HepG2 (cell line): ENCODE results near the gene MYPN. TPM values are rescaled to one million over a fixed set of nuclear protein-coding genes. Genes with fewer than 3 reads are reported as not detected.

Experiments
- ATAC-seq: fragments of 200-7000 bp; cut with Tn5 transposase; 3 replicates; pipeline ENCODE4 v1.9.1; 2020; ENCODE audit warnings: mild to moderate bottlenecking, moderate library complexity
- BruUV-seq: library from RNA; stranded (reverse); fragments of 400-500 nt; replicated peaks from 2 replicates; lab custom pipeline; 2021; lab: Mats Ljungman, UMichigan
- CTCF ChIA-PET: fragments of 300-600 bp; formaldehyde crosslinking; extraction: SDS; loops from one replicate; lab custom pipeline; 2021; ENCODE audit warnings: low total read pairs, inconsistent platforms, low intra/inter-chr PET ratio; lab: Yijun Ruan, JAX
- POLR2A ChIA-PET: fragments of 350-600 bp; sonication (Branson Sonifier 250); formaldehyde crosslinking; loops from one replicate; lab custom pipeline; 2020; ENCODE audit warnings: antibody characterized with exemption, inconsistent platforms; lab: Yijun Ruan, JAX
- DNase-seq: peaks from one replicate; pipeline ENCODE4 v3.0.0-alpha.2; 2015; ENCODE audit warnings: low spot score
- FAIRE-seq: peaks from 3 replicates; lab custom pipeline; 2011; peaks lifted over from hg19 to GRCh38; lab: Jason Lieb, UNC
- H2AFZ ChIP-seq: one replicate; pipeline ENCODE4 v1.6.1; 2011; ENCODE audit warnings: low read length, inconsistent platforms
- H3K27ac ChIP-seq: fragments of 300-600 bp; 3 replicates; pipeline ENCODE4 v1.8.0; 2011; ENCODE audit warnings: mixed run types, mild to moderate bottlenecking, mixed read lengths, low read length, inconsistent platforms; ENCODE audit not compliant: insufficient read depth; ENCODE audit errors: extremely low read length
- H3K27me3 ChIP-seq, 2 experiments: fragments of 200-600 bp in 1 of 2; 2 replicates in 1 of 2; 3 replicates in 1 of 2; pipeline versions ENCODE4 v1.6.0 to v1.8.0; 2011; ENCODE audit warnings: low read length in 2 of 2, mild to moderate bottlenecking in 2 of 2, moderate library complexity in 2 of 2, inconsistent platforms in 1 of 2; ENCODE audit not compliant: insufficient read depth in 2 of 2, control insufficient read depth in 1 of 2
- H3K36me3 ChIP-seq, 2 experiments: fragments of 200-600 bp in 1 of 2; replicated peaks in 1 of 2; 2 replicates in 1 of 2; 3 replicates in 1 of 2; pipeline versions ENCODE4 v1.5.1 to v1.8.0; 2011; ENCODE audit warnings: low read length in 2 of 2, inconsistent platforms in 1 of 2; ENCODE audit not compliant: insufficient read depth in 2 of 2, control insufficient read depth in 1 of 2
- H3K4me1 ChIP-seq: 2 replicates; pipeline ENCODE4 v1.5.1; 2012; ENCODE audit warnings: low read length, inconsistent platforms; ENCODE audit not compliant: insufficient read depth
- H3K4me2 ChIP-seq: 2 replicates; pipeline ENCODE4 v1.6.0; 2011; ENCODE audit warnings: low read depth, low read length, inconsistent platforms
- H3K4me3 ChIP-seq, 3 experiments: fragments of 200-600 bp in 1 of 3; sonication (generic), shearing (Covaris generic) in 1 of 3; replicated peaks in 1 of 3; 2 replicates each; pipeline ENCODE4 v1.5.1; 2011 to 2016; ENCODE audit warnings: low read length in 3 of 3, inconsistent platforms in 2 of 3, low read depth in 2 of 3, mild to moderate bottlenecking in 2 of 3, control low read depth in 1 of 3, mixed read lengths in 1 of 3; ENCODE audit not compliant: insufficient read depth in 1 of 3
- H3K79me2 ChIP-seq: one replicate; pipeline ENCODE4 v1.6.1; 2011; ENCODE audit warnings: low read length, inconsistent platforms; ENCODE audit not compliant: insufficient read depth
- H3K9ac ChIP-seq: 2 replicates; pipeline ENCODE4 v1.6.0; 2011; ENCODE audit warnings: mild to moderate bottlenecking, low read depth, low read length, inconsistent platforms; ENCODE audit not compliant: insufficient read depth
- H3K9me3 ChIP-seq: 2 replicates; pipeline ENCODE4 v1.5.1; 2012; ENCODE audit warnings: mild to moderate bottlenecking, low read length
- H4K20me1 ChIP-seq: 2 replicates; pipeline ENCODE4 v1.6.0; 2011; ENCODE audit warnings: inconsistent platforms, mild to moderate bottlenecking, low read length, moderate library complexity; ENCODE audit not compliant: insufficient read depth
- BRCA1 ChIP-seq: sonication (generic); formaldehyde crosslinking; IDR thresholded peaks from 2 replicates; pipeline ENCODE4 v1.4.0; 2020; ENCODE audit warnings: missing genetic modification reagents
- DPF2 ChIP-seq: sonication (generic); formaldehyde crosslinking; IDR thresholded peaks from 2 replicates; pipeline ENCODE4 v1.4.0; 2020; ENCODE audit warnings: mild to moderate bottlenecking, low read depth, missing genetic modification reagents, borderline replicate concordance
- ETV5 ChIP-seq: IDR thresholded peaks from 2 replicates; pipeline ENCODE4 v1.6.1; 2018; ENCODE audit warnings: missing biosample characterization, missing genetic modification reagents, inconsistent platforms, borderline replicate concordance
- NCOR1 ChIP-seq: fragments of 200-600 bp; sonication (generic); IDR thresholded peaks from 2 replicates; pipeline ENCODE4 v1.7.0; 2017; ENCODE audit warnings: antibody characterized with exemption, low read length, borderline replicate concordance
- NR1H2 ChIP-seq: sonication (generic); formaldehyde crosslinking; IDR thresholded peaks from 2 replicates; pipeline ENCODE4 v1.8.1; 2022; ENCODE audit warnings: low read depth, missing genetic modification reagents, borderline replicate concordance
- PHF8 ChIP-seq: sonication (generic); formaldehyde crosslinking; IDR thresholded peaks from 2 replicates; pipeline ENCODE4 v1.5.0; 2020; ENCODE audit warnings: missing genetic modification reagents
- SALL2 ChIP-seq: sonication (generic); formaldehyde crosslinking; IDR thresholded peaks from 2 replicates; pipeline ENCODE4 v1.8.1; 2023; ENCODE audit warnings: mild to moderate bottlenecking, missing genetic modification reagents, inconsistent platforms
- TRIM24 ChIP-seq: sonication (generic); formaldehyde crosslinking; IDR thresholded peaks from 2 replicates; pipeline ENCODE4 v1.8.0; 2022; ENCODE audit warnings: mild to moderate bottlenecking, missing genetic modification reagents
- ZNF616 ChIP-seq: sonication (generic); formaldehyde crosslinking; IDR thresholded peaks from 2 replicates; pipeline ENCODE4 v1.5.0; 2020; ENCODE audit warnings: low read depth, mild to moderate bottlenecking, missing genetic modification reagents
- ZNF652 ChIP-seq: IDR thresholded peaks from 2 replicates; pipeline ENCODE4 v1.6.1; 2016; ENCODE audit warnings: low read depth, borderline replicate concordance
- ZNF761 ChIP-seq: sonication (generic); formaldehyde crosslinking; conservative IDR thresholded peaks from 2 replicates; pipeline ENCODE4 v1.4.0; 2020; ENCODE audit warnings: mild to moderate bottlenecking, missing genetic modification reagents
- WGBS: methylation state at CpG from one replicate; pipeline ENCODE4 v1.1.6; 2017; ENCODE audit warnings: low lambda C conversion rate; 5-methylcytosine and 5-hydroxymethylcytosine counted together
- in situ Hi-C: cut with HindIII; loops from 2 replicates; pipeline ENCODE4 v1.10.0; 2017; ENCODE audit warnings: low pct_unique_long_range_greater_than_20kb; ENCODE audit not compliant: extremely low pct_ligation_motif_present
- intact Hi-C: fragments of 100-400 bp; cut with micrococcal nuclease; formaldehyde crosslinking; loops from one replicate; pipeline ENCODE4 v1.10.0; 2022; ENCODE audit not compliant: unreplicated experiment
- polyA plus RNA-seq, 8 experiments: library from polyadenylated mRNA; depleted of rRNA in 3 of 8; stranded (reverse) in 7 of 8; unstranded in 1 of 8; fragments of >200 nt; fragmentation: Illumina TruSeq in 4 of 8; extraction: Trizol in 4 of 8; gene quantifications; 2 replicates each; pipeline versions ENCODE4 v1.2.1 to v1.2.3, GENCODE V29; 2011 to 2016; ENCODE audit warnings: low read depth in 4 of 8, missing spikeins in 1 of 8, mixed read lengths in 1 of 8; ENCODE audit not compliant: insufficient read depth in 1 of 8
- total RNA-seq, 5 experiments: library from RNA; depleted of rRNA; stranded (reverse); fragments of >200 nt; fragmentation: Illumina TruSeq; extraction: Trizol; gene quantifications; 2 replicates each; pipeline ENCODE4 v1.2.3, GENCODE V29; 2016; ENCODE audit warnings: low read depth in 1 of 5
- TF ChIP-seq, protein P1 (sequence below): sonication (generic); formaldehyde crosslinking; IDR thresholded peaks from 2 replicates; pipeline ENCODE4 v1.4.0; 2020; ENCODE audit warnings: missing genetic modification reagents, low read depth, mild to moderate bottlenecking, borderline replicate concordance

MYPN gene
- total and polyA plus RNA-seq, 2 of the 13 experiments (the other 11 are each of a cell fraction or from before 2014, with no cell fraction given), result not detected

DNA sequence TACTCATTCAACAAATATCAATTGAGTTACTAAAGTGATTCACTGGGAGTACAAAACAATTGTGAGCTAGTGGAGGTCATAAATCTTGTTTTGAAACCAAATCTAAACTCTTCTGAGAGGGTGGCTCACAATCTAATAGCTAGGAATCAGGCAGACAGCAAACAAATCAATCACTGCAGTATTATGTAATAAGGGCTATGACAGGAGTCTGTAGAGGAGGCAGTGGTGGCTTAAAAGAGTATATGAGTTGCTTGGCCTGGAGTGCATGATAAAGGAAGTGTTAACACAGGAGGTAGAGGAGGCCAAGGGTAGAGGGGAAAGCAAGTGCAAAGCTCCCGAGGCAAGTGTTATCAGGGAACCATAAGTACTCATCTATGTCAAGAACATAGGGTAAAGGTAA lies 16.5 kb downstream of the MYPN start (continued):
- TF ChIP-seq ZNF761 (CRISPR knock-in tag) (no peak), DPF2 (CRISPR knock-in tag) (no peak), NR1H2 (CRISPR knock-in tag) (no peak), ZNF652 (CRISPR knock-in tag) (no peak)

- BruUV-seq, result no TSS peak
- Histone ChIP-seq H3K27ac (no peak overlapping the region), H3K36me3 (no peaks in the 10 kb centered on the region), H4K20me1 (no peaks in the 10 kb centered on the region), H3K79me2 (no peaks in the 10 kb centered on the region), H3K27me3 (no peaks in the 10 kb centered on the region), H2AFZ (no peak overlapping the region), H3K9me3 (no peaks in the 10 kb centered on the region), H3K4me1 (no peaks in the 10 kb centered on the region), H3K4me3 (no peak overlapping the region), H3K9ac (no peak overlapping the region), H3K4me2 (no peak overlapping the region)
- ChIA-PET POLR2A (no interaction called here), CTCF (no interaction called here)
- FAIRE-seq, result no peak
- in situ Hi-C loops (no loop called here), intact Hi-C loops (no loop called here)
- ATAC-seq, result no peak
- 0% methylated on average over 2 of the region's 2 CpGs for WGBS
- no peak for TF ChIP-seq ETV5 (CRISPR knock-in tag)
- TF ChIP-seq ZNF761 (CRISPR knock-in tag), result no peak
- TF ChIP-seq ZNF652 (CRISPR knock-in tag), result no peak
- DNase-seq, result no peak
Measured at GRCh38 chr10:68128015-68128414, 18.7 kb downstream of the MYPN start.

GRCh38 chr10:68132391-68132790 lies 23.1 kb downstream of the MYPN start:
- FAIRE-seq (no peak), DNase-seq (no peak), ATAC-seq (no peak)
- Histone ChIP-seq H3K4me3 (no peak overlapping the region), H2AFZ (no peak overlapping the region), H3K9me3 (no peaks in the 10 kb centered on the region), H3K36me3 (no peaks in the 10 kb centered on the region), H3K27ac (no peak overlapping the region), H3K4me1 (no peaks in the 10 kb centered on the region), H3K79me2 (no peaks in the 10 kb centered on the region), H3K4me2 (no peak overlapping the region), H3K9ac (no peak overlapping the region), H4K20me1 (no peaks in the 10 kb centered on the region), H3K27me3 (no peaks in the 10 kb centered on the region)
- WGBS, result 0% methylated on average over 1 of the region's 1 CpG
- intact Hi-C loops, result no loop called here
- ChIA-PET POLR2A (no interaction called here), CTCF (no interaction called here)
- in situ Hi-C loops, result no loop called here
- TF ChIP-seq PHF8 (CRISPR knock-in tag), result no peak
- TF ChIP-seq BRCA1 (CRISPR knock-in tag), result no peak
- no peak for TF ChIP-seq NCOR1
- TF ChIP-seq, protein P1, sequence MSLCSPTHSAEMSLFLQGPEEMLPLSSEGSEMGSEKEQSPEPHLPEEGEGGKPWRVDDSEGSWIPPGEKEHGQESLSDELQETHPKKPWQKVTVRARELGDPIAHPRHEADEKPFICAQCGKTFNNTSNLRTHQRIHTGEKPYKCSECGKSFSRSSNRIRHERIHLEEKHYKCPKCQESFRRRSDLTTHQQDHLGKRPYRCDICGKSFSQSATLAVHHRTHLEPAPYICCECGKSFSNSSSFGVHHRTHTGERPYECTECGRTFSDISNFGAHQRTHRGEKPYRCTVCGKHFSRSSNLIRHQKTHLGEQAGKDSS (CRISPR knock-in tag), result no peak
- no peak for TF ChIP-seq SALL2 (CRISPR knock-in tag)
- no peak for TF ChIP-seq ZNF616 (CRISPR knock-in tag)
- TF ChIP-seq TRIM24 (CRISPR knock-in tag), result no peak
- no TSS peak for BruUV-seq
